ENCODE measurements around the gene ACP7.

- no peak for TF ChIP-seq EZH2 (IDR thresholded peaks at IDR 0.05; ENCODE audit: insufficient read depth, poor library complexity, severe bottlenecking)
- no peak for TF ChIP-seq EZH2phosphoT487 (IDR thresholded peaks at IDR 0.05; ENCODE audit: insufficient read depth, low read depth)
These were observed 13.1 kb downstream of the ACP7 start for GRCh38 chr19:39097299-39097698.

All from GM23248 (cell line).